ENCODE results near the gene KNL1. TPM values are rescaled to one million over a fixed set of nuclear protein-coding genes. Genes with fewer than 3 reads are reported as not detected.

KNL1 gene
- total and polyA plus RNA-seq, 2 of the 8 experiments (the other 6 are each of a cell fraction or from before 2014, with no cell fraction given): 4.4 to 22.5 TPM

DNA sequence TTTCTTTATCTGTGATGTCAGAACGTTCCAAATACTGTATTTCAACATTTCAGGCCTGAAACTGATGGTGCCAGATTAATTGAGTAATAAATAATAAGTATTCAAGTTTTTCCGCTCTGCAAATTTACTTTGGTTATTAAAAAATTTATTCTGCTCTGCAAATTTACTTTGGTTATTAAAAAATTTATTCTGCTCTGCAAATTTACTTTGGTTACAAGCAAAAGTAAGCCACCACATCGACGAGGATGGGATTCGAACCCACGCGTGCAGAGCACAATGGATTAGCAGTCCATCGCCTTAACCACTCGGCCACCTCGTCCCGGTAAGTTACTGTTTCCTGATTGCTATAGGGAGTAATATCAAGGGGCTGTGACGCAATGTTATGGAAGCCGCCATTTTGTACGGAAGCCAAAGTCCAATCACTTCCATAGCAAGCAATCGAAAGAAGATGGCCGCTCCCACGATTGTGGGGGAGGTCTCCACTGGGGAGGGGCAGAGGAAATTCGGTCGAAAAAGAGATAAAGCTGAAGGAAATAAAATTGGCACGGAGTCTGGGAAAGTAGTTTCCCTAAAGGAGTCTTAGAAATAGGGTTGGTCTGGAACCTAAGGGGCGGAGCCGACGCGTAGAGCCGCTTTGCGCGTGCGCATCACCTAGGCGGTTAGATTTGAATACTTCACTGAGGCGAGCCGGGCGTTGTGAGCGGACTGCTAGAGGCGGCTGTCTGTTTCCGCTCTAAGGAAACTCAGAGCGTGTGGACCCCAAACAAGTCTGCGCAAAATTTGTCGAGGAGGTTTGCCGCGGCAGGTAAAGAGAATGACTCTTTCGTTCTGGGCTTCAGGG lies at the start of gene KNL1 (continued):
- TF ChIP-seq, protein P1, sequence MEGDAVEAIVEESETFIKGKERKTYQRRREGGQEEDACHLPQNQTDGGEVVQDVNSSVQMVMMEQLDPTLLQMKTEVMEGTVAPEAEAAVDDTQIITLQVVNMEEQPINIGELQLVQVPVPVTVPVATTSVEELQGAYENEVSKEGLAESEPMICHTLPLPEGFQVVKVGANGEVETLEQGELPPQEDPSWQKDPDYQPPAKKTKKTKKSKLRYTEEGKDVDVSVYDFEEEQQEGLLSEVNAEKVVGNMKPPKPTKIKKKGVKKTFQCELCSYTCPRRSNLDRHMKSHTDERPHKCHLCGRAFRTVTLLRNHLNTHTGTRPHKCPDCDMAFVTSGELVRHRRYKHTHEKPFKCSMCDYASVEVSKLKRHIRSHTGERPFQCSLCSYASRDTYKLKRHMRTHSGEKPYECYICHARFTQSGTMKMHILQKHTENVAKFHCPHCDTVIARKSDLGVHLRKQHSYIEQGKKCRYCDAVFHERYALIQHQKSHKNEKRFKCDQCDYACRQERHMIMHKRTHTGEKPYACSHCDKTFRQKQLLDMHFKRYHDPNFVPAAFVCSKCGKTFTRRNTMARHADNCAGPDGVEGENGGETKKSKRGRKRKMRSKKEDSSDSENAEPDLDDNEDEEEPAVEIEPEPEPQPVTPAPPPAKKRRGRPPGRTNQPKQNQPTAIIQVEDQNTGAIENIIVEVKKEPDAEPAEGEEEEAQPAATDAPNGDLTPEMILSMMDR (IDR thresholded peaks at IDR 0.05; ENCODE audit: control extremely low read depth in 1 of 3, insufficient read depth in 1 of 3, low read depth in 1 of 3, low read length in 3 of 3): no peak
- TF ChIP-seq TAF1 (IDR thresholded peaks at IDR 0.05; ENCODE audit: low read depth, low read length) (peak; percentile 77), NRF1 (IDR thresholded peaks at IDR 0.05; ENCODE audit: low read depth, low read length) (peak; percentile 79), MAFK (IDR thresholded peaks at IDR 0.05; ENCODE audit: low read depth, low read length) (peak; percentile 87; the same call in 1 of the 2 replicates), TAF7 (optimal IDR thresholded peaks at IDR 0.05; ENCODE audit: borderline replicate concordance, low read depth, low read length) (peak; percentile 77), SIRT6 (IDR thresholded peaks at IDR 0.05; ENCODE audit: low read length) (no peak), CEBPB (IDR thresholded peaks at IDR 0.05; ENCODE audit: low read depth, low read length) (peak; percentile 100), FOSL1 (IDR thresholded peaks at IDR 0.05; ENCODE audit: insufficient read depth, low read depth, low read length) (no peak), POU5F1 (IDR thresholded peaks at IDR 0.05; ENCODE audit: low read depth, low read length) (peak; percentile 63), HDAC2 (IDR thresholded peaks at IDR 0.05; ENCODE audit: borderline replicate concordance in 1 of 2, low read depth in 2 of 2, low read length in 2 of 2) (0 out of 4 replicates have a peak, but pooled peaks of 1 of the 2 experiments have one; percentile 78), SAP30 (IDR thresholded peaks at IDR 0.05; ENCODE audit: insufficient read depth, insufficient replicate concordance, low read length) (peak; percentile 87), RBBP5 (IDR thresholded peaks at IDR 0.05; ENCODE audit: borderline replicate concordance, low read depth, low read length) (peak; percentile 100)
- TF ChIP-seq, protein P2, sequence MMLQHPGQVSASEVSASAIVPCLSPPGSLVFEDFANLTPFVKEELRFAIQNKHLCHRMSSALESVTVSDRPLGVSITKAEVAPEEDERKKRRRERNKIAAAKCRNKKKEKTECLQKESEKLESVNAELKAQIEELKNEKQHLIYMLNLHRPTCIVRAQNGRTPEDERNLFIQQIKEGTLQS (IDR thresholded peaks at IDR 0.05; ENCODE audit: insufficient read depth, low read depth, low read length): peak; percentile 94

Data from H1 (cell line).